Keratinocyte (primary cell): ENCODE measurements around the gene PRKCE.

ENCODE experiments used
- EZH2 ChIP-seq: IDR thresholded peaks from one replicate; pipeline ENCODE4 v1.6.1; 2012; ENCODE audit warnings: inconsistent platforms, mild to moderate bottlenecking, low read length, moderate library complexity
- TF ChIP-seq, protein P1 (sequence below), 3 experiments: IDR thresholded peaks in 1 of 3; conservative IDR thresholded peaks in 1 of 3; optimal IDR thresholded peaks in 1 of 3; 2 replicates in 2 of 3; 3 replicates in 1 of 3; pipeline versions ENCODE3 to v1.5.1; 2011; ENCODE audit warnings: low read length in 3 of 3, mild to moderate bottlenecking in 3 of 3, moderate library complexity in 2 of 3, control low read depth in 1 of 3, inconsistent platforms in 1 of 3; ENCODE audit not compliant: insufficient read depth in 2 of 3; ENCODE audit errors: extremely low read depth in 1 of 3

DNA sequence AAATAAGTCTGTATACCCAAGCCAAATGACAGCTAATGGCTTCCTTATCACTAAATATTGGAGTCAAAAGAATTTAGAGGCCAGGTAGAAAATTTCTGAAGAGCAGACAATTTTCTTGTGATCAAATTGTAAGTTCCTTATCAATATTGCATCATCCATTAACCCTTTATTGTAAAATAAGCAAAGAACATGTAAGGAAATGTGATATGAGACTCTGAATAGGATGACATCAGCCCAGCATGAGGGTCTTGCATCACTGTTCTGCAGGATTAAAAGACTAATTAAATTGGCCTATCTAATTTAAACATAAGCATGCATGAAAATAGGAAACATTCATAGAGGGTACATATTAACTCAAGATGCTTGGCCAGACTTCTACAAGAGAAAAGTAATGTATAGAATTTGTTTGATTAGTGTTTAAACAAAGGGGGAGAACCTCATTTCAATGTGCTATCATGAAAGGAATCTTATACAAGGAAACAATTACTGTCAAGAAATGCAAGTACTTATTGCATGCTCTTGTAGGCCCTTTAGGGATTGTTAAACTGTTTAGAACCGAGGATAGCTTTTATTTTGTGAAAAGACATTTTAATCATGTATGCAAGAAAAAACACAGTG lies 302.9 kb downstream of the PRKCE start:
- TF ChIP-seq, protein P1, sequence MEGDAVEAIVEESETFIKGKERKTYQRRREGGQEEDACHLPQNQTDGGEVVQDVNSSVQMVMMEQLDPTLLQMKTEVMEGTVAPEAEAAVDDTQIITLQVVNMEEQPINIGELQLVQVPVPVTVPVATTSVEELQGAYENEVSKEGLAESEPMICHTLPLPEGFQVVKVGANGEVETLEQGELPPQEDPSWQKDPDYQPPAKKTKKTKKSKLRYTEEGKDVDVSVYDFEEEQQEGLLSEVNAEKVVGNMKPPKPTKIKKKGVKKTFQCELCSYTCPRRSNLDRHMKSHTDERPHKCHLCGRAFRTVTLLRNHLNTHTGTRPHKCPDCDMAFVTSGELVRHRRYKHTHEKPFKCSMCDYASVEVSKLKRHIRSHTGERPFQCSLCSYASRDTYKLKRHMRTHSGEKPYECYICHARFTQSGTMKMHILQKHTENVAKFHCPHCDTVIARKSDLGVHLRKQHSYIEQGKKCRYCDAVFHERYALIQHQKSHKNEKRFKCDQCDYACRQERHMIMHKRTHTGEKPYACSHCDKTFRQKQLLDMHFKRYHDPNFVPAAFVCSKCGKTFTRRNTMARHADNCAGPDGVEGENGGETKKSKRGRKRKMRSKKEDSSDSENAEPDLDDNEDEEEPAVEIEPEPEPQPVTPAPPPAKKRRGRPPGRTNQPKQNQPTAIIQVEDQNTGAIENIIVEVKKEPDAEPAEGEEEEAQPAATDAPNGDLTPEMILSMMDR (optimal IDR thresholded peaks at IDR 0.05 in 1 of 3, IDR thresholded peaks at IDR 0.05 in 1 of 3, conservative IDR thresholded peaks at IDR 0.05 in 1 of 3; ENCODE audit: extremely low read depth in 1 of 3, insufficient read depth in 2 of 3, low read length in 3 of 3): no peak
- no peak for TF ChIP-seq EZH2
